Middle frontal gyrus (tissue), 1 donor: ENCODE data around the gene CCDC3.

Experiments
- DNase-seq: peaks from one replicate; pipeline ENCODE4 v3.0.0-alpha.2; 2015; ENCODE audit warnings: low spot score; ENCODE audit errors: extremely low spot score

Gene CCDC3

GRCh38 chr10:12962556-12962955 lies 39.0 kb downstream of the CCDC3 start:
- no peak for DNase-seq

DNA sequence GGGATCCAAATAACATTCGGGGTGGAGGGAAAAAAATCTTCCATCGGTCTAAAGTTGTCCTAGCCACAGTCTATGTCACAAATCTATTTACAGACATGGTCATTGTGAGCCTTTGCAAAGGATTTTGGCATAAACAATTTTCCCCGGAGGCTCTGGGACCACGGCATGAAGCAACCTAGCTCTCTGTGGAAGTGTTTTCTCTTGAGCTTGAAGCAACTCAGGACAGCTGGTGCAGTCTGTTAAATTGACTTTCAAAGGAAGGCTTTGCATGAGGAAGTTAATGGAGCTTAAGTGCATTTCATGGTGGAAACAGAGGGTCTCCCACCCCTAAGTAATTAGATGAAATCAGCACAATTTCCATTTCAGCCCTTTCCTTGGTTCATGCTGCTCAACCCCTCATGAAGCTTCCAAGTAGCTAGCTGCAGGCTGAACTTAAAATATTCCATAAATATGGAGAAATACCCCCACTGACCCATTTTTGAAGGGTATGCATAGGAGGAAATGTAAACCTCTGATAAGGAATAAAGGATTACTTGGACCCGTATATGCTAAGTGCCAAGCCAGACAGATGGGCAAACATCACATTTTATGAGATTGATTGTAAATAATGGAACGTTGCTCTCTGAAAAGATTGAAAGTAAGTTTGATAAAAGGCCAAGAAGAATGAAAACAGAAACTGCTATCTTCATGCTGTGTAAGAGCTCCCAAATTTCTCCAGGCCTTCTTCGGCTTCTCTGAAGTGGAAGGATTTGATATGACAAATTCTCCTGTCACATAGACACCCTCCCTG lies 39.9 kb downstream of the CCDC3 start:
- no peak for DNase-seq

GRCh38 chr10:12960941-12961340 lies 40.6 kb downstream of the CCDC3 start:
- DNase-seq: no peak

GRCh38 chr10:12960334-12960898 lies 41.1 kb downstream of the CCDC3 start:
- no peak for DNase-seq

GRCh38 chr10:12958546-12959110 lies 42.9 kb downstream of the CCDC3 start:
- no peak for DNase-seq

DNA sequence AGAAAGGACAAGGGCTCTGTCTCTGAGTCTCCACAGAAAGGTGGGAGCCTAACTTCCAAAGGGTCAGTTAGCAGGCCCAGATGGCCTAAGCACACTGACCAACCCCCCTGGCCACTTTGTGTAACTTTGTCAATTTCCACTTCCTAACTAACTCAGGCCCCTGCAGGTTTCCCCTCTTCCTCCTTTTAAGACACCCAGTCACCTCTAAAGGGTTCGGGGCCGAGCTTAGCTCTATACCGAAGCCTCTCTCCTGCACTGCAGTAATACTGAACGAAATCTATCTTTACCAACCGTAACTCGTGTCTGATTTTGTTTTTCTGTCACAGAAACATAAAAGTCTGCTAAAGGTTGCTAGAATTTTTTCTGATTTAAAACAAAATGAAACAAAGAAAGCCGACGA lies 44.4 kb downstream of the CCDC3 start:
- no peak for DNase-seq

DNA sequence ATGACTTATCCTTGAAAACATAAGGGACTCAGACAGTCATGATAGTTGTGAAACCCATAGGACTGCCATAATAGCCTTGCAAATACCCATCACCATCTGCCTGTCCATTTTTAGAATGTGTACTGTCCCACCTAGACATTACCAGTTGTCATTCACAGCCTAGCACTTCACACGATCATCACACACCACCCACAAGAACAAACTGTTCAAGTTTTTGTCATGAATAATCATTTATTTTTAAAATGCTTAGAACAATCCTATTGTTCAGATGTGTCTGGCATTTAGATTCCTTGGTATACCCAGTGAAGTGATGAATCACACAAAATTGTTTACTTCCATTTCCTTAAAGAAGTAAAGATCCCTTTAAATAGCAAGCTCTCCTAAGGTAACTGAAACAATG lies 46.6 kb downstream of the CCDC3 start:
- peak; percentile 53 for DNase-seq

DNA sequence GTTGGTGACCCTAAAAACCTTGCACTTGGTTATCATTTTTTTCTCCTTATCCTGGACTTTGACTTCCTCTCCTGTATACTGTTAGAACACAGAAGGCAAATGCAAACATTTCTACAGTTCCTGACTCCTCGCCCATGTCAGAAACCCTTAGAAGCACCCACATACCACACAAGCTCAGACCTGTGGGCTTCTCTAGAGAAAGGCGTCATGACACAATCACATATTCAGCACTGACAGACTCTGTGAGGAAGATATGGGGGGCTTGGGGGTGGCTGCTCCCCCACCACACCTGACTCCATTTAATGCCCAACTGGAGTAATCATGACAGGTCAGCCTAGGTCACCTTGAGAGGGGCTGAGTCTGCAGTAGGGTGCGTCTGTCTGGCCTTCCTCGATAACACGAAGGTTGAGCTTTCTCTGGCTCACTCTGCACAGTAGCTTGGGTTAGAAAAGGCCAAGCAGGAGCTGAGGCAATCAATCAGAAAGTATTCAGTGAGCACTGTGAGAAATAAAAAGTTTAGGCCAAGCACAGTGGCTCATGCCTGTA lies 50.9 kb downstream of the CCDC3 start:
- no peak for DNase-seq

DNA sequence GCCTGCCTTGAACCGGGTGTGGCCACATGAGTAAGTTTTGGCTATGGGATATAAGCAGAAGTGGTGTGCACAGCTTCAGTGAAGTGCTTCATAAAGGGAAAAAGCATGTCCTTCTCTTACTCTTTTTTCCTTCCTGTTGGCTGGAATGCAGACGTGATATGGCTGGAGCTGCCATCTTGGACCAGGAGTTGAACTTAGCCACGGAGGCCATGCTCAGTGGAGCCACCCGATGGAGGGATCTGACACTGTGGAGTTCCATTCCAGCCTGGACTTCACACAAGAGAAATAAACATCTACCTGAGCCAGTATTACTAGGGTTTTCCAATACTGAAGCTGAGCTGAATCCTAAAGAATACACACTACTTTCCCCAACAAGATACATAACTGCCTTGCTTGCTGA lies 52.3 kb downstream of the CCDC3 start:
- no peak for DNase-seq

DNA sequence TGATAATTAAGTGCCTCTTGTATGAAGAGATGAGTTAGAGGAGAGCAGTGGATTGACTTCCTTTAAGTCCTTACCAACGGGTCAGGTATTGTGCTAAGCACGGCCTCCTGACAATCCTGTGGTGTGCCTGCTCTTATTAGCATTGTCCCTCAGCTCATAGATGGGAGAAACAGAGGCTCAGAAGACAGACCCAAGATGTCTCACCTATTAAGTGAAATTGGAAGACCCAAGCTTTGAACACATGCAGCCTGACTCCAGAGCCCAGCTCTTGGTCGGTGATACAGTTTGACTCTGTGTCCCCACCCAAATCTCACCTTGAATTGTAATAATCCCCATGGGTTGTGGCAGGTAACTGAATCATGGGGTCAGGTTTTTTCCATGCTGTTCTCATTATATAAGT lies 53.8 kb downstream of the CCDC3 start:
- DNase-seq: no peak

GRCh38 chr10:12946372-12946771 lies 55.1 kb downstream of the CCDC3 start:
- DNase-seq: no peak

GRCh38 chr10:12945690-12946359 lies 55.7 kb downstream of the CCDC3 start:
- no peak for DNase-seq

- DNase-seq: no peak
Measured at GRCh38 chr10:12944931-12945330, 56.6 kb downstream of the CCDC3 start.

- DNase-seq: no peak
Measured at GRCh38 chr10:12943425-12943824, 58.1 kb downstream of the CCDC3 start.

DNA sequence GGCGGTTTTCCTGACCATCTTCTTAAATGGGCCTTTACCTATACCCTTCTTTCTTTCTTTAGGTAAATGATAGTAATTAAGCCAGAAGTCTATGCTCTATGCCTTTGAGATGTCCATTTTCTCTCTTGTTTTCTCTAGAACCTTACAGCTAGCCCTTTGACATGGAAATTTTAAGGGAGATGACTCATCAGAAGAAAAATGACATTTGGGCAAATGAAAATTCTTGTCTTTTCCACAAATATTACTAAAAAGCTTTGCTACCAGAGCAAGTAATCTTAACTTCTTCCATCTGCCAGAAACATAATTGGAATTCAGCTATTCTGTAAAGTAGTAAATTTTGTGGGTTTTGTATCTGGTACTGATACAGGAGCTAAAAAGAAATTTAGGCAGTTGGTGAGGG lies 59.5 kb downstream of the CCDC3 start:
- no peak for DNase-seq

GRCh38 chr10:12940791-12941190 lies 60.7 kb downstream of the CCDC3 start:
- DNase-seq: no peak

DNA sequence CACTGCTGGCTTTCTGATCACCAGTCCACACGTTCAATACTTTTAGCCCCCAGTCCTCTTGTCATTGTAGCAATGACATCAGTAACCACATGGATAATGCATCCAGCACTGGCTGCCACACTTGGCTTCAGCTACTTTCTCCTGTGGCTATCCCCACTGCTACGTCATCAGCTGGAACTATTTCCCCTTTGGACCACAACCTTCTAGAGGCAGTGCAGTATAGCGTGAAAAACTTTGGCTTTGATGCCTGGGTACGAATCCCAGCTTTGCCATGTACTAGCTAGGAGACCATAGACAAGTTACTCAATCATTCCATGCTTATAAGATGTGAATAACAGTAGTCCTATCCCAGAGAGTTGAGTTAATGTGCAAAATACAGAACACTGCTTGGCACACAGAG lies 63.2 kb downstream of the CCDC3 start:
- DNase-seq: no peak

DNA sequence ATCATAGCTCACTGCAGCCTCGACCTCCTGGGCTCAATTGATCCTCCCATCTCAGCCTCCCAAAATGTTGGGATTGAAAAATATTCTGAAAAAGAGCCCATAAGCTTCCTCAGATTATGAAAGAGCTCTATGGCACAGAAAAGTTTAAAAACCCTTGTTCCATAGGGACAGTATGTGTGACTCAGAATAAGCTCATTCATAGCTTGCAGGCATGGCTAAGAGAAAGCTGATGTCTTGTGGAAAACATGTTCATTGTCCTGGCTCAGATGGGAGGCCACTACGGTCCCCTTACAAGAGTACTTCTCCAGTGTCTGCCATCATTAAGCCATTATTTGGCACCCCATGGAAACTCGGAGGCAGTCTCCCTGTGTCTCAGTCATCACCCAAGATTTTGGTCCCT lies 64.0 kb downstream of the CCDC3 start:
- no peak for DNase-seq

- no peak for DNase-seq
Measured at GRCh38 chr10:12934777-12935176, 66.7 kb downstream of the CCDC3 start.

GRCh38 chr10:12929381-12929780 lies 72.1 kb downstream of the CCDC3 start:
- DNase-seq: no peak

DNA sequence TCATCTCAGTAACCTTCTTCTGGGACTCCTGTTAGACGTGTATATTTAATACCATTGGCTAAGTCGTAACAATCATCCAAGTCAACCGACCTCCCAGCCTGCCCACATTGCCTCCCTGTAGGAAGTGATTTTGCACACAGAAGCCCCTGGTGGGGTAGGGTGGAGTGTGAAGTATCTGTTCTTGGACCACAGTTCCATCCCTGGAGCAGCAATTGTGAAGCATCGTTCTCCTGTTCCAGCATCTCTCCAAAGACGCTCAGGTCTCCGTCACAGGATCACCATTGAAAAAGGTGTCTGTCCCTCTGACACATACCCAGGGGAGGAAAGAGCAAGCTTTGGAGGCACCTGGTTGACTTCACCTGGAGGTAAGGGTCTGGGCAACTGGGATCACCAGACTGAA lies 72.9 kb downstream of the CCDC3 start:
- no peak for DNase-seq

DNA sequence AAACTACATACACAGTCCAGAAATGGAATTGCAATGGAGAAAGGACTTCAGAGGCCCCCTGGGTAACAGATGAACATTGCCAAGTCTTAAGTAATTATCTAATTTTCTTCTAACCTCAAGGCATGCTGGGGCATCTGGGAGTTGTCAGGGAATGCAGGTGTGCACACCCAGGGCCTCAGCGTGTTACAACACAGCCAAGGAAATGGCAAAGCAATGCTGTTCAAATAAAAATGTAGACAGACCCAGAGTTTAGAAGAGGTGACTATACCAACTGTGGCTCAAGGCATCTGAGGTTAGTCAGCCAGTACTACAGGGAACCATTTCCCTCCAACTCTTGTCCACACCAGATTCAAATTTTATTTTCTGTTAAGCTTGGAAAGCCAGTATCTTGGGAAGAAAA lies 73.6 kb downstream of the CCDC3 start:
- no peak for DNase-seq
